Fibroblast of peridontal ligament (primary cell): Measurements from ENCODE around the gene ZNF521.

Experiments
- DNase-seq: peaks from one replicate; pipeline ENCODE4 v3.0.0-alpha.2; 2010; ENCODE audit errors: extremely low read depth

Gene ZNF521

DNA sequence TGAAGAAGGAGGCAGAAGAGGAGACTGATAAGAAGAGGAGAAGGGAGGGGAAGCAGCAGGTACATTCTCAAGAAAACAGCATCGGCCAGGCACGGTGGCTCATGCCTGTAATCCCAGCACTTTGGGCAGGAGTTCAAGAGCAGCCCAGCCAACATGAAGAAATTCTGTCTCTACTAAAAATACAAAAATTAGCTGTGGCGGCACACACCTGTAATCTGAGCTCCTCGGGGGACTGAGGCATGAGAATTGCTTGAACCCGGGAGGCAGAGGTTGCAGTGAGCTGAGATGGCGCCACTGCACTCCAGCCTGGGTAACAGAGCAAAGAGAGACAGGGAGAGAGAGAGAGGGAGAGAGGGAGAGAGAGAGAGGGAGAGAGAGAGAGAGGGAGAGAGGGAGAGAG, 318.8 kb downstream of the ZNF521 start:
- DNase-seq, result peak; percentile 11

DNA sequence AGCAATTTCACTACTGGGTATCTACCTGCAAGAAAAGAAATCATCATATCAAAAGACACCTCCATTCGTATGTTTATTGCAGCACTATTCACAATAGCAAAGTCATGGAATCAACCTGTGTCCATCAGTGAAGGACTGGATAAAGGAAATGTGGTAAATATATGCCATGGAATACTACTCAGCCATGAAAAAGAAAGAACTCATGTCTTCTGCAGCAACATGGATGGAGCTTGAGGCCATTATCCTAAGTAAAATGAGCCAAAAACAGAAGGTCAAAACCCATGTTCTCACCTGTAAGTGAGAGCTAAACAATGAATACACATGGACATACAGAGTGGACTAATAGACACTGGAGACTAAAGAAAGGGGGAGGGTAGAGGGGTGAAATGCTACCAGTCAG, 322.2 kb downstream of the ZNF521 start:
- no peak for DNase-seq

DNA sequence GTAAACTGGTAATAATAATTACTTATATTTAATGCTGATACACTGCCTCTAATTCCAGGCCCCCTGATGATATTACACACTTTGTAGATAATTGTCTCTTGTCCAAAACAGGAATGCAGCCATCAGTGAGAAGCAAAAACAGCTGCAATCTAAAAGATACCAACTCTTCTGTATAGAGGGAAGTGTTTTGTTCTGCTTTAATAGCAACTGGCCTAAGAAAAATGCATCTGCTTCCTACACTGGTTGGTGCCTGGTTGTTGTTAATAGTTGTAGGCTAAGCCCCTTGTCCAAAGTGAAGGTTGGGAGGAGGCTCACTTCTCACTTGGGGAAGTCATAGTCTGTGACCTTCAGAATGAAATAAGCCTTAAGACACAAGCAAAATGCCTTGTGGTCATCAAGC, 332.0 kb downstream of the ZNF521 start:
- no peak for DNase-seq

DNA sequence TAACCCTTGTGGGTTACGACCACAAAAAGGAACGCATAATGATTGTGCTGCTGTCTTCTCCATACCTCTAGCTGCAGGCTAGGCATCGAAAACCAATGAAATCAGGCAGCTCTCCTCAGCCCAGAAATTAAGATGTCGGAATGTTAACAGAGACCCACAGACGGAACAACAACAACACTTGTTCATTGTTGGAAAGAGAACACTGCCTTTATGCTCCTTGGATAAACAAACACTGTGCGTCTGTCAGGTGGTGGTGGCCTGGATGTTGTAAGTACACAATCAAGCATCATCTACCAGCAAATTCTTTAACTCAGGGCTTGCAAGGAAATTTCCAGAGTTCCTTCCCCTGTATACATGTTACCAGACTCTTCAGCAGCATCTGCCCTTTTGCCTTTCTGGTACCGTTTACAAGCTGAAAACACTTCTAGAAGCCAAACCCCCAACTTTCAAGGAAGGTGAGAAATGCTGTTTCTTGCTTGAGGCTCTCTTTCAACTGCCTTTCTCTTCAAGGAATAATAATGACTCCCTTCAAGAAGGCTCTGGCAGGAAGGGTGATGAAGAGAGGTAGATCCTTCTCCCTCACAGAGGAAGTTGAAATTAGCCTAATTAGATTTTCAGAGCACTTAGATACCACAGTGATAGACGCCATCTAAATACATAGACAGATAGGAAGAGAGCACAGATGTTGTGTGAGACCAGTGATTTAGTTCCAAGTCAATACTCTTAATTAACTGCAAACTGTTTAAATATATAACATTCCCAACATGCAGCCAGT, 332.7 kb downstream of the ZNF521 start:
- peak; percentile 4 for DNase-seq

DNA sequence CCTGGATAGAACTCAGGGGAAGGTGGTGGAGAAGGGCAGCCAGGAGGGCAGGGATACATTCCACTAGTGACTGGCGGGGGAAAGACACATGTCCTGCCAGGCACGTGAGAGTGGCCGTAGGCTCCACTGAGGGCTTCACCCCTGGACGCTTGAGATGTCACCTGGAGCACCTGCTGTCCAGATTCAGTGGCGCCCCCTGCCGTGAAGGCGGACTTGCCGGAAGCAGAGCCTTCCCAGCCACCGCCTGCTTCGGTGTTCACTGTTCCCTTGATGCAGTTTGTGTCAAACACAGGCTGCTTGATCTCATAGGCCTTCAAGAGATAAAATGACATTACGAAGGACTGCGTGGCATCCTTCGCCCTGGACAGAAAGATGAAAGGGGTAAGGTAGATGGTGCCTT, 335.3 kb downstream of the ZNF521 start:
- no peak for DNase-seq

DNA sequence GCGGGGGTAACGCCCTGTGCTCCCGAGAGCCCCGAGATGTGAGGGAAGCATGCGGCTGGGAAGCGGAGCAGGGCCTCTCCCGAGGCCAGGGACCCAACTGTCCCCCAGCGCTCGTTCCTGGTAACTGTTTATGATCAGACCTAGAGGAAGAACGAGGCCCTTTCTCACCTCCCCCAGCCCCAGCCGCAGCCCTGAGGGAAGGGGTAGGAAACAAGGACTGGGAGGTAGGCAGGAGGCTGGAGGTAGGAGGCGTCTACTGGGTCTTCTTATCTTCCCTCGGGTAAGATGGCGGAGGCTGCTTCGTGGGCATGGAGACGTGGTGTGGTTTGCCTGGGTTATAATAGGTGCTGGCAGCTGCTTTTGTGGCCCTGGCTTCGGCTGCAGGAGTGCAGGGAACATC, 335.8 kb downstream of the ZNF521 start:
- no peak for DNase-seq
